GM12878 (cell line): ENCODE data around the gene ELANE. TPM values are rescaled to one million over a fixed set of nuclear protein-coding genes. Genes with fewer than 3 reads are reported as not detected.

ENCODE experiments used
- ATAC-seq: fragments of 200-7000 bp; cut with Tn5 transposase; 3 replicates; pipeline ENCODE4 v1.9.1; 2020; ENCODE audit warnings: mild to moderate bottlenecking, moderate library complexity
- BruUV-seq: library from RNA; stranded (reverse); fragments of 400-500 nt; replicated peaks from 2 replicates; lab custom pipeline; 2021; lab: Mats Ljungman, UMichigan
- CTCF ChIA-PET: fragments of 300-600 bp; sonication (Branson Sonifier 250); formaldehyde crosslinking; extraction: SDS; loops from one replicate; lab custom pipeline; 2021; ENCODE audit warnings: inconsistent platforms; lab: Yijun Ruan, JAX
- POLR2A ChIA-PET: fragments of 350-600 bp; formaldehyde crosslinking; extraction: SDS; loops from one replicate; lab custom pipeline; 2021; ENCODE audit warnings: inconsistent platforms; lab: Charles Lee
- RAD21 ChIA-PET: fragments of 300-600 bp; sonication (Branson Sonifier 250); formaldehyde crosslinking; loops from one replicate; lab custom pipeline; 2023; ENCODE audit warnings: antibody characterized with exemption; ENCODE audit not compliant: unreplicated experiment; lab: Charles Lee
- SMC1A ChIA-PET: fragments of 300-600 bp; sonication (Branson Sonifier 250); formaldehyde crosslinking; loops from one replicate; lab custom pipeline; 2023; ENCODE audit not compliant: unreplicated experiment, uncharacterized antibody; lab: Charles Lee
- DNase-seq: peaks from one replicate; pipeline ENCODE4 v3.0.0-alpha.2; 2011; ENCODE audit warnings: low read depth, low spot score
- FAIRE-seq: peaks from 3 replicates; lab custom pipeline; 2011; peaks lifted over from hg19 to GRCh38; lab: Jason Lieb, UNC
- H2AFZ ChIP-seq: 2 replicates; pipeline ENCODE4 v1.6.0; 2011; ENCODE audit warnings: low read depth, low read length, control low read depth; ENCODE audit not compliant: control insufficient read depth
- H3K27ac ChIP-seq: 2 replicates; pipeline ENCODE4 v1.5.1; 2011; ENCODE audit warnings: control low read depth; ENCODE audit not compliant: control insufficient read depth, insufficient read depth
- H3K27me3 ChIP-seq, 2 experiments: replicated peaks in 1 of 2; 2 replicates each; pipeline versions ENCODE4 v1.6.0 to v1.6.1; 2011; ENCODE audit warnings: low read length in 1 of 2; ENCODE audit not compliant: control insufficient read depth in 2 of 2, insufficient read depth in 2 of 2
- H3K36me3 ChIP-seq, 2 experiments: 2 replicates each; pipeline ENCODE4 v1.5.1; 2011; ENCODE audit warnings: low read length in 1 of 2; ENCODE audit not compliant: control insufficient read depth in 2 of 2, insufficient read depth in 2 of 2
- H3K4me1 ChIP-seq: 2 replicates; pipeline ENCODE4 v1.6.1; 2011; ENCODE audit warnings: mild to moderate bottlenecking, low read length, moderate library complexity, mixed read lengths; ENCODE audit not compliant: control insufficient read depth, insufficient read depth
- H3K4me2 ChIP-seq: 2 replicates; pipeline ENCODE4 v1.6.0; 2011; ENCODE audit warnings: control low read depth; ENCODE audit not compliant: control insufficient read depth, insufficient read depth
- H3K4me3 ChIP-seq: fragments of 200-600 bp; sonication (generic); 2 replicates; pipeline ENCODE4 v1.5.1; 2016
- H3K79me2 ChIP-seq: 2 replicates; pipeline ENCODE4 v1.6.0; 2011; ENCODE audit warnings: low read length; ENCODE audit not compliant: control insufficient read depth, insufficient read depth
- H3K9ac ChIP-seq: 2 replicates; pipeline ENCODE4 v1.8.0; 2011; ENCODE audit warnings: low read length, control low read depth, mixed read lengths; ENCODE audit not compliant: control insufficient read depth, insufficient read depth
- H3K9me3 ChIP-seq: replicated peaks from 3 replicates; pipeline ENCODE4 v1.5.1; 2011; ENCODE audit warnings: mild to moderate bottlenecking, low read length; ENCODE audit not compliant: control insufficient read depth, insufficient read depth
- H4K20me1 ChIP-seq: 2 replicates; pipeline ENCODE4 v1.6.0; 2011; ENCODE audit not compliant: control insufficient read depth, insufficient read depth
- DPF2 ChIP-seq: fragments of 450-650 bp; IDR thresholded peaks from 2 replicates; pipeline ENCODE4 v1.6.1; 2017; ENCODE audit warnings: mild to moderate bottlenecking
- KDM1A ChIP-seq: fragments of 200-600 bp; sonication (generic); IDR thresholded peaks from 2 replicates; pipeline ENCODE4 v1.6.1; 2016; ENCODE audit warnings: borderline replicate concordance
- SIN3A ChIP-seq: IDR thresholded peaks from 2 replicates; pipeline ENCODE4 v1.6.1; 2012; ENCODE audit warnings: low read depth, low read length, improper control_type of control experiment
- SREBF2 ChIP-seq: IDR thresholded peaks from 2 replicates; pipeline ENCODE4 v1.6.1; 2012; ENCODE audit warnings: mild to moderate bottlenecking, low read length
- WGBS: methylation state at CpG from one replicate; pipeline ENCODE4 v1.1.6; 2016; ENCODE audit warnings: low lambda C conversion rate; ENCODE audit not compliant: insufficient replicate concordance, insufficient coverage; ENCODE audit errors: missing lambda C conversion rate; 5-methylcytosine and 5-hydroxymethylcytosine counted together
- in situ Hi-C: fragments of 300-500 bp; cut with MboI; formaldehyde crosslinking; loops from 9 replicates; pipeline ENCODE4 v1.14.3; 2018; ENCODE audit warnings: mixed read lengths
- intact Hi-C: fragments of 100-400 bp; cut with micrococcal nuclease; formaldehyde crosslinking; loops from one replicate; pipeline ENCODE4 v1.14.2; 2022; ENCODE audit not compliant: unreplicated experiment
- polyA plus RNA-seq, 11 experiments: library from polyadenylated mRNA; depleted of rRNA in 4 of 11; unstranded in 6 of 11; stranded (reverse) in 5 of 11; fragments of >200 nt; fragmentation: Nextera tagmentation in 4 of 11; fragmentation: Illumina TruSeq in 1 of 11; extraction: Ambion mirVana in 4 of 11; extraction: Trizol in 1 of 11; gene quantifications; 1 replicate in 1 of 11; 2 replicates in 10 of 11; pipeline versions ENCODE4 v1.2.1 to v1.2.3, GENCODE V29; 2011 to 2016; ENCODE audit warnings: inconsistent platforms in 2 of 11, missing spikeins in 2 of 11, low read depth in 1 of 11
- total RNA-seq, 4 experiments: library from RNA; depleted of rRNA in 3 of 4; stranded (reverse); fragments of >200 nt in 3 of 4; fragmentation: Illumina TruSeq in 1 of 4; extraction: Trizol in 1 of 4; gene quantifications; 2 replicates each; pipeline versions ENCODE4 v1.2.1 to v1.2.3, GENCODE V29; 2013 to 2021

The ELANE gene
- total and polyA plus RNA-seq, 10 of the 15 experiments (the other 5 are each of a cell fraction or from before 2014, with no cell fraction given): not detected

DNA sequence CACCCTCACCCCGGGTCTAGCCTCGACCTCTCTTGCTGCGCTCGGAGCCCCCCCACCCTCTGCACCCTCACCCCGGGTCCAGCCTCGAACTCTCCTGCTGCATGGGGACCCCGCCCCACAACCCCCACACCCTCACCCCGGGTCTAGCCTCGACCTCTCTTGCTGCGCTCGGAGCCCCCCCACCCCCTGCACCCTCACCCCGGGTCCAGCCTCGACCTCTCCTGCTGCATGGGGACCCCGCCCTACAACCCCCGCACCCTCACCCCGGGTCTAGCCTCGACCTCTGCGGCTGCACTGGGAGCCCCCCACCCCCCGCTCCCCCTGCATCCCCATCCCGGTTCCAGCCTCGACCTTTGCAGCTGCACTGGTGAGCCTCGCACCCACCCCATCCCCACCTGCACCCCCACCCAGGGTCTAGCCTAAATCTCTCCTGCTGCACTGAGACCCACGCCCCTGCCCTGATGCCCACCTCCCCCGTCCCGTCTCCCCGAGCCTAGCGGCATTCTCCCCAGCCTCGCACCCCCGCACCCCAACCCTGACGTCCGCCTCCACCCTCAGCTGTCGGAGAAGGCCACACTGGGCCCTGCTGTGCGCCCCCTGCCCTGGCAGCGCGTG is 9.1 kb downstream of the ELANE start:
- no peak for DNase-seq
- Histone ChIP-seq H3K27me3 (no peaks in the 10 kb centered on the region; a peak in 1 of 4 replicates), H2AFZ (no peak overlapping the region), H3K27ac (no peak overlapping the region), H3K9me3 (no peaks in the 10 kb centered on the region), H3K79me2 (no peaks in the 10 kb centered on the region), H4K20me1 (no peaks in the 10 kb centered on the region), H3K4me3 (no peak overlapping the region), H3K36me3 (no peaks in the 10 kb centered on the region), H3K4me2 (no peak overlapping the region), H3K4me1 (peaks cover 10% of the 10 kb centered on the region), H3K9ac (no peak overlapping the region)
- TF ChIP-seq KDM1A (no peak), DPF2 (0 out of 2 replicates have a peak, but pooled peaks have one; percentile 28), SIN3A (no peak), SREBF2 (no peak)
- ChIA-PET SMC1A (no interaction called here), RAD21 (interaction anchor here (4.5 kb wide), 1 partner anchor 58 kb away, joined by 46 read pairs; no protein-coding TSS in a partner anchor), CTCF (no interaction called here), POLR2A (no interaction called here)
- no peak for FAIRE-seq
- BruUV-seq: no TSS peak
- intact Hi-C loops (loop anchor here (5.0 kb wide), 1 partner anchor 136 kb away; no protein-coding TSS in a partner anchor), in situ Hi-C loops (no loop called here)
- WGBS: no CpG with 5 or more reads among the region's 35 CpGs
- ATAC-seq: no peak
